KBM-7 (cell line): Measurements from ENCODE around the gene MBOAT7.

ENCODE experiments used
- DNase-seq: peaks from one replicate; pipeline ENCODE4 v3.0.0-alpha.2; 2015
- in situ Hi-C: fragments of 300-500 bp; cut with MboI; formaldehyde crosslinking; loops from 2 replicates; pipeline ENCODE4 v1.14.3; 2020; ENCODE audit warnings: low sequenced_read_pairs, low pct_unique_long_range_greater_than_20kb, mixed read lengths

The MBOAT7 gene

DNA sequence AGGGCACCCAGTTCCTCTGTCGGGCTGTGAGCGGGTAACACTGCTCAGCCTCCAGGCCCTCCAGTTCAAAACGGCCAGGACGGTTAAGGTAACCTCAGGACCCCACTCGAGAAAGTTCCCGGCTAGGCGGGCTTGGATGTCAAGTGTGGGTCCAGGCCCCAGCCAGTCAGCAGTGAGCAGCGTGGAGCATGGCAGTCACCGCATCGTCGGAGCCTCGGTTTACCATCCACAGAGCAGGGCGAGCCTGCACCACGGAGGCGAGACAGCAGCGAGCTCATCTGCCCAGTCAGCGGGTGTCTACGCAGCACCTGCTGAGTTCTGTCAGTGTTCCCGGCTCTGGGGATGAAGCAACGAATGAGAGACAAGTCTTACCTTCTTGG lies 59.8 kb downstream of the MBOAT7 start:
- DNase-seq, result no peak
- in situ Hi-C loops, result no loop called here

DNA sequence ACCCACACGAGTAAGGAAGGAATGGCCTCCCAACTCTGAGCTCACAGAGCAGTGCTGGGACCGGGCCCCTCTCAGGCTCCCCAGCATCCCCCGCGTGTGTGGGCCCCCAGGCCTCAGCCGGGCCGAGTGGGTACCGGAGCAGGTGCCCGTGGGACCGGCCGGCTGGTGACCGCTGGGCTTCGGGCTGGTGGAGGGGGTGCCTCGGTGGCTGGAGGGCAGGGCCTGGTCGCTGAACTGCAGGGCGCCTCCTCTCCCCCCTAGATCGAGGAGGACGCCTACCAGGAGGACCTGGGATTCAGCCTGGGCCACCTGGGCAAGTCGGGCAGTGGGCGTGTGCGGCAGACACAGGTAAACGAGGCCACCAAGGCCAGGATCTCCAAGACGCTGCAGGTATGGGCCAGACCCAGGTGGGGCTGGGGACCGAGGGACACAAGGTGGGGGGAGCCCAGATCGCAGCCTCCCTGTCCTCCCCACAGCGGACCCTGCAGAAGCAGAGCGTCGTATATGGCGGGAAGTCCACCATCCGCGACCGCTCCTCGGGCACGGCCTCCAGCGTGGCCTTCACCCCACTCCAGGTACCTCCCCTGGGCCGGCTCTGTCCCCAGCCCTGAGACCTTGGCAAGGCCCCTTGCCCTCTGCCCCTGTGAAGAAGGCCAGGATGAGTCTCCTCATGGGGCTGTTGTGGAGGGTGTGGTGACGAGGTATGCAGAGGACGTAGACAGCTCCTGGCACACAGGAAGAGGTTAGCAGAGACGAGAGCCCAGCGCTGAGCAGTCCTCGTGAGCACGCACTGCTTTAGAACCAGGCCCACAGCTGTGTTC lies 60.4 kb downstream of the MBOAT7 start:
- in situ Hi-C loops, result no loop called here
- no peak for DNase-seq

DNA sequence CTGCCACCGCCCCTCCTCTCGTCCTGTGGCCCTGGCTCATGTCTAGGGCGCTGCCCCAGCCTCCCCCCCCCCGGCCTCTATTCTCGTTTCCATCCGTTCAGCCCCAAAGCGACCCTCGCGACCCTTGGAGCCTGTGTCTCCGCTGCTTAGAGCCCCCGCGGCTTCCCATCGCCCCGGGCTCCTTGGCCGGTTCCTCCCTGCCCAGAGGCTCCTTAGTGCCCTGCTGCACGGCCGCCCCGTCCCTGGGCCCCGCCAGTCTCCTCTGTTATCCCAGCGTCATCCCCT lies 61.0 kb downstream of the MBOAT7 start:
- DNase-seq, result no peak
- in situ Hi-C loops, result no loop called here

DNA sequence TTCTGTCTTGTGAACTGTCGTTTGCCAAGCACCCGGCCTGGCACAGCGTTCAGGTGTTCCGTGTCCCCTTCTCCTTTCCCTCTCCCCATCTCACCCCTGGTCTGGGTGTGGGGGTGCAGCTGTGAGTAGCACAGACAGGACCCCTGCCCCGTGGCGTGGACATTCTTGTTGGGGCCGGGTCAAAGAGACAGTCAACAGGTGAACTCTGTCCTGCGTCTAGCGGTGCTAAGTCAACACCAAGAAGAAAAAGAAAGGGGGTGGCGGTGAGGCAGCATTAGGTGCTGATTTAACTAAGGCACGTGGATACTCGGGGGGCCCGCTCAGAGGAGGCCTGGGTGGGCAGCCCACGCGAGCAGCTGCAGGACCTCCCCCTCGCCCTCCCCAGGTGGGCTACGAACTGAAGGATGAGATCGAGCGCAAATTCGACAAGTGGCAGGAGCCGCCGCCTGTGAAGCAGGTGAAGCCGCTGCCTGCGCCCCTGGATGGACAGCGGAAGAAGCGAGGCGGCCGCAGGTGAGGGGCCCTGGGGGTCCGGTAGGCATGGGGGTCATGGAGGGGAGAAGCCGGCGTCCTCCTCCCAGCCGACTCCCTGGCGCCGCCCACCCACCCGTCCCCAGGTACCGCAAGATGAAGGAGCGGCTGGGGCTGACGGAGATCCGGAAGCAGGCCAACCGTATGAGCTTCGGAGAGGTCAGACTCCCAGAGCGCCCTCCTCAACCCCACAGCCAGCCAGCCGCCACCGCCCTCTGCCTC lies 61.5 kb downstream of the MBOAT7 start:
- DNase-seq, result no peak
- in situ Hi-C loops, result no loop called here

DNA sequence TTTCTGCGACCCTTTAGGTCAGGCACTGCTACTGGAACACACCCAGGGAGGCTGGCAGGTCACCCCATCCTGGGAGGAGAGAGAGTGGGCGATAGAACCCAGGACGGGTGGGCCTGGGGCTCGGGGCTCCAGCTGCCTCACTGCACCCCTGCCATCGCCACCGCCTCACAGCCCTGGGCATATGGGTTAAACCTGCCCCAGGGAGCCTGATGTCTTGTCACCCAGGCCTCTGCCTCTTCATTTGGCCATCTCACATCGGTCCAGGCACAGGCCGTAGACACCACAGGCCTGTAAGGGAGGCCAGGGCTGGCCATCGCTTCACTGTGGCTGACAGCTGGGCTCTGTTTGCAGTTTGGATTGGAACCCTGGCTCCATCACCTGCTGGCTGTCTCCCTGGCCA lies 63.7 kb downstream of the MBOAT7 start:
- no peak for DNase-seq
- in situ Hi-C loops, result no loop called here

DNA sequence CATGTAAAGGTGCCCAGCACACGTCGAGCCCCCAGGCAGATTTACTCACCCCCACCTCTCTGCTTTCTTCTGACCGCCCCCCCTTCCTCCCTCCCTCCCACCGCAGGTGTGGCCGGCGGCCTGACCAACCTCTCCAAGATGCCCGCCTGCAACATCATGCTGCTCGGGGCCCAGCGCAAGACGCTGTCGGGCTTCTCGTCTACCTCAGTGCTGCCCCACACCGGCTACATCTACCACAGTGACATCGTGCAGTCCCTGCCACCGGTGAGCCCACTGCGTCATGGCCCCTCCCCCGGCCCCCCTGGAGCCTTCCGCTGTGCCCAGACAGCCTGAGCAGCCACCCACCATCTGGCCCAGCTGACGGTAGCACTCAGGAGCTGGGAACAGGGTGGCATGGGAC lies 65.0 kb downstream of the MBOAT7 start:
- DNase-seq, result no peak
- in situ Hi-C loops, result no loop called here

DNA sequence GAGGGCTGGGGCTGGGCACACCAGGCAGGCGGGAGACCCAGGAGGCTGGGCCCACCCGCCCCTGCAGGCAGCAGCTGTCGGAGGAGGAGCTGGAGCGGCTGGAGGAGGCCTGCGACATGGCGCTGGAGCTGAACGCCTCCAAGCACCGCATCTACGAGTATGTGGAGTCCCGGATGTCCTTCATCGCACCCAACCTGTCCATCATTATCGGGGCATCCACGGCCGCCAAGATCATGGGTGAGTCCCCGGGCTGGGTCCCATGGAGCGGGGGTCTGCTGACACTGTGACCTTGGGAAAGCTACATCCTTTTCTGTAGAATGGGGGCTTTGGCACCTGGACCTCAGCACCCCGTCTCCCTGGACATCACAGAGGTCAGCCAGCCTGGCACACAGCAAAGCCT lies 65.7 kb downstream of the MBOAT7 start:
- no peak for DNase-seq
- in situ Hi-C loops, result no loop called here
